Right lobe of liver (tissue), 6 donors: ENCODE data around the gene PRKAB2. TPM values are rescaled to one million over a fixed set of nuclear protein-coding genes. Genes with fewer than 3 reads are reported as not detected.

Experiments
- ATAC-seq, 4 donors: fragments of 200-7000 bp; cut with Tn5 transposase; one replicate each; pipeline ENCODE4 v1.9.1; 2020; ENCODE audit warnings: mild to moderate bottlenecking in 4 of 4, moderate library complexity in 4 of 4
- DNase-seq, 3 donors: peaks; one replicate each; pipeline ENCODE4 v3.0.0-alpha.2; 2020
- H3K27ac ChIP-seq, 3 donors: fragments of 200-600 bp; one replicate each; pipeline ENCODE4 v1.8.0; 2022
- H3K27me3 ChIP-seq, 2 donors: fragments of 200-600 bp; one replicate each; pipeline ENCODE4 v1.8.0; 2022
- H3K36me3 ChIP-seq, 4 donors: fragments of 200-600 bp; sonication (generic) in 1 of 4; one replicate each; pipeline versions ENCODE4 v1.5.1 to v1.8.0; 2017 to 2022; ENCODE audit warnings: control low read depth in 1 of 4
- H3K4me1 ChIP-seq, 4 donors: fragments of 200-600 bp; sonication (generic) in 1 of 4; one replicate each; pipeline versions ENCODE4 v1.5.1 to v1.8.0; 2017 to 2022; ENCODE audit warnings: control low read depth in 1 of 4
- H3K4me3 ChIP-seq, 3 donors: fragments of 200-600 bp; one replicate each; pipeline ENCODE4 v1.8.0; 2022
- H3K9me3 ChIP-seq, 4 donors: fragments of 200-600 bp; sonication (generic) in 1 of 4; one replicate each; pipeline versions ENCODE4 v1.5.1 to v1.8.0; 2017 to 2022; ENCODE audit warnings: control low read depth in 1 of 4
- POLR2A ChIP-seq: fragments of 450-650 bp; IDR thresholded peaks from one replicate; pipeline ENCODE4 v1.6.1; 2017; ENCODE audit warnings: antibody characterized with exemption, mild to moderate bottlenecking
- WGBS: methylation state at CpG from one replicate; pipeline ENCODE4 v1.1.6; 2018; ENCODE audit warnings: low coverage, low lambda C conversion rate; ENCODE audit not compliant: insufficient coverage; ENCODE audit errors: missing lambda C conversion rate; 5-methylcytosine and 5-hydroxymethylcytosine counted together
- intact Hi-C, 2 donors: fragments of 100-400 bp; cut with DNase I; formaldehyde crosslinking; loops; one replicate each; pipeline versions ENCODE4 v1.11.2 to v1.14.1; 2022
- total RNA-seq, 6 experiments: library from RNA; depleted of rRNA in 2 of 6; stranded (reverse); fragments of >200 nt in 2 of 6; fragmentation: NEBNext Ultra II Directional in 3 of 6; extraction: Animal tissue kit (Norgen Biotek cat#: 25700) in 3 of 6; gene quantifications; one replicate each; pipeline versions ENCODE4 v1.1.0 to v1.2.4, GENCODE V29; 2016 to 2023
- TF ChIP-seq, protein P1 (sequence below), 4 donors: fragments of 200-600 bp in 3 of 4; fragments of 450-650 bp in 1 of 4; IDR thresholded peaks; one replicate each; pipeline versions ENCODE4 v1.5.1 to v1.8.0; 2016 to 2022; ENCODE audit warnings: antibody characterized with exemption in 4 of 4, mild to moderate bottlenecking in 2 of 4
- donor health status: DM: no; HTN: yes; CAD: no.
- donor health status: DM: no; HTN: no; CAD: no.
- donor health status: DM: no; HTN: no; CAD: no.
- donor health status: DM: no; HTN: yes; CAD: no.
- donor health status: DM: no; HTN: yes; CAD: no.

The PRKAB2 gene
- total RNA-seq, 6 experiments from 2014 or later: 10.8 to 54.0 (median 25.9) TPM

DNA sequence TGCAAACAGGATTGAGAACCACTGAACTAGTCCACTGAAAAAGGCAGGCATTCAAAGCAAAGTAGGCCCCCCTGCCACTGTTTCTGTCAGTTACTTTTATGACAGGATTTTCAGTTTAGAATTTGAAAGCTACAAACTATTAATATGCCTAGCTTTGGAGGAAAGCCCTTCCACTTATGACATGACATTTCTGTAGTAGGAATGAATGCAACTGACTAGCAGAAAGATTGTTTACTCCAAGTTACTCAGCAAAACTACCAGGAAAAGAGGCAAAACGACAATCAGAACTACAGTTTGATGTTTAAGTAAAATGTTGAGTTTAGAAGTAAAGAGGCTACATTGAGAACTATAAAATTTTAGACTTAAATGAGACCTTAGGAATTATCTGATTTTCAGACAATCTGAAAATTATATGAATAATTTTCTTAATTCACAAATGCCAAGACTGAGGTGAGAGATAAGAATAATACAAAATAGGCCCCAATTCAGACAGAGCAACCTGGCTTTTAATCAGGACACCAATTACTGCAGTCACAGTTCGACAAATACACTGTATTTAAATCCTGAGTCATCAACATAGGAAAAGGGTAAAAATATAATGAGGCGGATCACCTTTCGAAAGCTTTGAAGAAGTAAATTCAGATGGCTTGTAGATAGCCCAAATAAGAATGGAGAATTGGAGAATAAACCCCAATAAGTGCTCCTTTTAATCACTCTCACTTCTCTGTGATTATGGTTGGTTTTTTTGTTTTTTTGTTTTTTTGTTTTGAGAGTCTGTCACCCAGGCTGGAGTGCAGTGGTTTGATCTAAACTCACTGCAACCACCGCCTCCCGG, 2.2 kb downstream of the PRKAB2 start:
- intact Hi-C loops: loop anchor here in 1 of 2 donors (5.0 kb wide), 1 partner anchor 67 kb away; no protein-coding TSS in a partner anchor
- TF ChIP-seq, protein P1, sequence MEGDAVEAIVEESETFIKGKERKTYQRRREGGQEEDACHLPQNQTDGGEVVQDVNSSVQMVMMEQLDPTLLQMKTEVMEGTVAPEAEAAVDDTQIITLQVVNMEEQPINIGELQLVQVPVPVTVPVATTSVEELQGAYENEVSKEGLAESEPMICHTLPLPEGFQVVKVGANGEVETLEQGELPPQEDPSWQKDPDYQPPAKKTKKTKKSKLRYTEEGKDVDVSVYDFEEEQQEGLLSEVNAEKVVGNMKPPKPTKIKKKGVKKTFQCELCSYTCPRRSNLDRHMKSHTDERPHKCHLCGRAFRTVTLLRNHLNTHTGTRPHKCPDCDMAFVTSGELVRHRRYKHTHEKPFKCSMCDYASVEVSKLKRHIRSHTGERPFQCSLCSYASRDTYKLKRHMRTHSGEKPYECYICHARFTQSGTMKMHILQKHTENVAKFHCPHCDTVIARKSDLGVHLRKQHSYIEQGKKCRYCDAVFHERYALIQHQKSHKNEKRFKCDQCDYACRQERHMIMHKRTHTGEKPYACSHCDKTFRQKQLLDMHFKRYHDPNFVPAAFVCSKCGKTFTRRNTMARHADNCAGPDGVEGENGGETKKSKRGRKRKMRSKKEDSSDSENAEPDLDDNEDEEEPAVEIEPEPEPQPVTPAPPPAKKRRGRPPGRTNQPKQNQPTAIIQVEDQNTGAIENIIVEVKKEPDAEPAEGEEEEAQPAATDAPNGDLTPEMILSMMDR (IDR thresholded peaks at IDR 0.05): no peak
- no peak for TF ChIP-seq POLR2A
- DNase-seq (no peak), ATAC-seq (no peak)
- peaks cover 0 to 24% (median 9%) of the 10 kb centered on the region in 4 donors for H3K36me3 ChIP-seq
- peaks cover 0 to 29% (median 3%) of the 10 kb centered on the region in 4 donors for H3K4me1 ChIP-seq
- peak overlapping the region; percentile 82 to 91 (median 86) for H3K4me3 ChIP-seq
- 25% methylated on average over 6 of the region's 6 CpGs for WGBS
- no peaks in the 10 kb centered on the region for H3K9me3 ChIP-seq
- no peaks in the 10 kb centered on the region for H3K27me3 ChIP-seq
- H3K27ac ChIP-seq: peak overlapping the region; percentile 84 to 93 (median 92)

DNA sequence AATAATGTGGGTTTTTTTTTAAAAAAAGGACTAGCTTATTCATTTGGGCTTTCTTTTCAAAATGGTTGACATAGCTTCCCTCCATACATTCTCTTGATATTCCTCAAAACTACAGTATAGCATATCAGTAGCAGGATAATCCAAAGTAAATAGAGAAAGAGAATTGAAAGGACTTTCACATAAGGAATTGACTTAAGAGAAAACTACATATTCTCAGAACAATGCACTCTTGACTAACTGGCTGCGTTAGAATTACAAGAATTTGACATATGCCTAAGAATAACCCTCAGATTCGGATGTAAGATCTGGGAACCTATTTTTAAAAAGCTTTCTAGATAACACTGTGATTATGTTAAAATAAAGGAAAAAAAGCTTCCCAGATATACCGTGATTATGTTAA, 3.1 kb downstream of the PRKAB2 start:
- Histone ChIP-seq H3K27me3 (no peaks in the 10 kb centered on the region), H3K36me3 (peaks cover 0 to 27% (median 12%) of the 10 kb centered on the region in 4 donors), H3K9me3 (no peaks in the 10 kb centered on the region), H3K4me1 (peaks cover 0 to 29% (median 3%) of the 10 kb centered on the region in 4 donors), H3K4me3 (peak overlapping the region in 2 of 3 donors; percentile 86 to 91), H3K27ac (peak overlapping the region; percentile 24 to 93 (median 92))
- TF ChIP-seq, protein P1 (IDR thresholded peaks at IDR 0.05): no peak
- no peak for TF ChIP-seq POLR2A
- no peak for ATAC-seq
- 23% methylated on average over 3 of the region's 3 CpGs for WGBS
- DNase-seq: no peak
- intact Hi-C loops: no loop called here

DNA sequence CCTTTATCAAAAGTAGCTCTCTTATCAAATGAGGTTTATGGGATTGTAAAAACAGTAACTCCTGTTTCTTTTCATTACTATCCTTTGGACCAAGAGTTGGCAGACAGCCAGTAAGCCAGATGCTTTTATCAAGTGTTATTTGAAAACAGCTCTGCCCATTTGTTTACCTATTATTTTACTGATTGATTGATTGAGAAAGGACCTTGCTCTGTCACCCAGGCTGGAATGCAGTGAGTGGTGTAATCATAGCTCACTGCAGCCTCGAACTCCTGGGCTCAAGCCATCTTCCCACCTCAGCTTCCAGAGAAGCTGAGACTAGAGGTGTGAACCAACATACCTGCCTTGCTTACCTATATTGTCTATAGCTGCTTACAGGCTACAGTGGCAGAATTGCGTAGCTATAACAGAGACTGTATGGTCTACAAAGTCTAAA, 3.6 kb downstream of the PRKAB2 start:
- ATAC-seq: peak; percentile 10 to 48 (median 16)
- WGBS: 18% methylated on average over 2 of the region's 2 CpGs
- H3K9me3 ChIP-seq: no peaks in the 10 kb centered on the region
- H3K27me3 ChIP-seq: no peaks in the 10 kb centered on the region
- H3K27ac ChIP-seq: peak overlapping the region; percentile 24 to 93 (median 92)
- H3K4me1 ChIP-seq: peaks cover 0 to 29% (median 3%) of the 10 kb centered on the region in 4 donors
- intact Hi-C loops: no loop called here
- TF ChIP-seq, protein P1 (IDR thresholded peaks at IDR 0.05): no peak
- no peak for TF ChIP-seq POLR2A
- peaks cover 0 to 27% (median 12%) of the 10 kb centered on the region in 4 donors for H3K36me3 ChIP-seq
- peak overlapping the region in 2 of 3 donors; percentile 86 to 91 for H3K4me3 ChIP-seq
- DNase-seq: peak; percentile 56 to 85 (median 68)

DNA sequence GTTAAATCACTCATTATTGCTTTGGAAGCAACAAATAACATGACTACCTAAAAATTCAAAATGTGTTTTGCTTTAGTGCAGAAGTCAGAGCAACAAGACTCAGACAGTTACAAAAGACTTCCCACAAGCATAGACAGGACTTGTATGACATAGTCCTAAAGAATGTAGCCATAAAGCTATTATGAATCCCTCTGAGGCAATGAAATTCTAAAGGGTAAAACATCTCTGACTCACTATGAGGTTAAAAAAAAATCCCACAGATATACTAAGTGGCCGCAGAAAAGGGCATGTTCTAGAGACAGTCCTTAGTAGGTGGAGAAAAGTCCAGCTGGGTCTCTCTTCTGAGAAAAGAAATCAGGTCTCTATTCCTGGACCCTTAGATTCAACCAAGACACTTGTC, 4.9 kb downstream of the PRKAB2 start:
- Histone ChIP-seq H3K4me3 (no peak overlapping the region), H3K27me3 (no peaks in the 10 kb centered on the region), H3K4me1 (peaks cover 0 to 29% (median 3%) of the 10 kb centered on the region in 4 donors), H3K27ac (peak overlapping the region in 1 of 3 donors; percentile 24), H3K36me3 (peaks cover 0 to 30% (median 13%) of the 10 kb centered on the region in 4 donors), H3K9me3 (no peaks in the 10 kb centered on the region)
- intact Hi-C loops: no loop called here
- ATAC-seq: no peak
- no peak for TF ChIP-seq POLR2A
- TF ChIP-seq, protein P1 (IDR thresholded peaks at IDR 0.05): no peak
- no peak for DNase-seq
- WGBS: 70% methylated on average over 1 of the region's 1 CpG
